ENCODE results near the gene LINGO1.

Gene LINGO1

GRCh38 chr15:77567202-77567601 lies 65.5 kb downstream of the LINGO1 start:
- no peak for DNase-seq

GRCh38 chr15:77566092-77566491 lies 66.6 kb downstream of the LINGO1 start:
- no peak for DNase-seq

GRCh38 chr15:77565378-77565915 lies 67.3 kb downstream of the LINGO1 start:
- DNase-seq = no peak

GRCh38 chr15:77564938-77565337 lies 67.8 kb downstream of the LINGO1 start:
- DNase-seq = no peak

GRCh38 chr15:77564341-77564740 lies 68.4 kb downstream of the LINGO1 start:
- no peak for DNase-seq

GRCh38 chr15:77563623-77564156 lies 69.0 kb downstream of the LINGO1 start:
- DNase-seq = no peak
